MM.1S (cell line): Measurements from ENCODE around the gene PRMT1.

Source experiments
- DNase-seq: peaks from one replicate; pipeline ENCODE4 v3.0.0-alpha.2; 2015
- H2AFZ ChIP-seq: fragments of 300-600 bp; sonication (generic); 2 replicates; pipeline ENCODE4 v1.6.0; 2016; ENCODE audit warnings: antibody characterized with exemption, low read length
- H3F3A ChIP-seq: fragments of 300-600 bp; sonication (generic); 2 replicates; pipeline ENCODE4 v1.6.1; 2016; ENCODE audit warnings: mild to moderate bottlenecking, antibody characterized with exemption, low read length, moderate library complexity, mixed read lengths; ENCODE audit not compliant: insufficient read depth
- H3K27ac ChIP-seq: fragments of 300-600 bp; sonication (generic); 2 replicates; pipeline ENCODE4 v1.5.1; 2016; ENCODE audit warnings: mild to moderate bottlenecking, low read length
- H3K27me3 ChIP-seq: fragments of 300-600 bp; sonication (generic); replicated peaks from 2 replicates; pipeline ENCODE4 v1.6.0; 2016; ENCODE audit warnings: low read length; ENCODE audit not compliant: insufficient read depth
- H3K36me3 ChIP-seq: fragments of 300-600 bp; sonication (generic); replicated peaks from 2 replicates; pipeline ENCODE4 v1.6.1; 2016; ENCODE audit warnings: mild to moderate bottlenecking, low read length, mixed read lengths; ENCODE audit not compliant: insufficient read depth
- H3K4me1 ChIP-seq: fragments of 300-600 bp; sonication (generic); 2 replicates; pipeline ENCODE4 v1.6.1; 2016; ENCODE audit warnings: low read length, mixed read lengths
- H3K4me2 ChIP-seq: fragments of 300-600 bp; sonication (generic); 2 replicates; pipeline ENCODE4 v1.6.0; 2016; ENCODE audit warnings: low read depth, low read length
- H3K4me3 ChIP-seq: fragments of 300-600 bp; sonication (generic); 2 replicates; pipeline ENCODE4 v1.5.1; 2016; ENCODE audit warnings: low read length, mixed read lengths
- H3K79me2 ChIP-seq: fragments of 300-600 bp; sonication (generic); 2 replicates; pipeline ENCODE4 v1.6.1; 2016; ENCODE audit warnings: mixed run types, low read length, mixed read lengths
- H3K9ac ChIP-seq: fragments of 300-600 bp; sonication (generic); 2 replicates; pipeline ENCODE4 v1.6.1; 2016; ENCODE audit warnings: low read length, mixed read lengths
- H3K9me2 ChIP-seq: fragments of 300-600 bp; sonication (generic); replicated peaks from 2 replicates; pipeline ENCODE4 v1.6.1; 2016; ENCODE audit warnings: mild to moderate bottlenecking, low read length, mixed read lengths; ENCODE audit not compliant: insufficient read depth
- H3K9me3 ChIP-seq: fragments of 300-600 bp; sonication (generic); replicated peaks from 2 replicates; pipeline ENCODE4 v1.6.1; 2016; ENCODE audit warnings: mild to moderate bottlenecking, low read length, mixed read lengths; ENCODE audit not compliant: insufficient read depth
- H4K20me1 ChIP-seq: fragments of 300-600 bp; sonication (generic); 2 replicates; pipeline ENCODE4 v1.6.1; 2016; ENCODE audit warnings: mild to moderate bottlenecking, low read length, moderate library complexity, mixed read lengths; ENCODE audit not compliant: insufficient read depth
- CTCF ChIP-seq: fragments of 300-600 bp; sonication (generic); IDR thresholded peaks from 2 replicates; pipeline ENCODE4 v1.5.1; 2016; ENCODE audit warnings: antibody characterized with exemption, low read length, mixed read lengths
- EZH2 ChIP-seq: fragments of 300-600 bp; sonication (generic); optimal IDR thresholded peaks from 2 replicates; pipeline ENCODE3; 2017; ENCODE audit warnings: low read depth, mild to moderate bottlenecking, antibody characterized with exemption, low read length, mixed read lengths
- EZH2phosphoT487 ChIP-seq: fragments of 300-600 bp; sonication (generic); IDR thresholded peaks from 2 replicates; pipeline ENCODE4 v1.6.1; 2018; ENCODE audit warnings: antibody characterized with exemption, low read length

The PRMT1 gene

GRCh38 chr19:49665036-49665350 lies 12.1 kb upstream of the PRMT1 start:
- Histone ChIP-seq H3K27ac (peak overlapping the region; percentile 89), H3K9me3 (no peaks in the 10 kb centered on the region), H3K27me3 (no peaks in the 10 kb centered on the region), H3K4me2 (peak overlapping the region; percentile 61), H3K9me2 (no peaks in the 10 kb centered on the region), H3K36me3 (no peaks in the 10 kb centered on the region), H2AFZ (peak overlapping the region; percentile 96), H3F3A (peaks cover 30% of the 10 kb centered on the region), H3K79me2 (peaks cover 52% of the 10 kb centered on the region), H4K20me1 (no peaks in the 10 kb centered on the region), H3K9ac (peak overlapping the region; percentile 87), H3K4me1 (peaks cover 18% of the 10 kb centered on the region), H3K4me3 (peak overlapping the region; percentile 96)
- no peak for TF ChIP-seq CTCF
- TF ChIP-seq EZH2phosphoT487: no peak
- no peak for TF ChIP-seq EZH2
- DNase-seq: no peak

- Histone ChIP-seq H3K36me3 (no peaks in the 10 kb centered on the region), H3K9me2 (no peaks in the 10 kb centered on the region), H3K4me3 (peak within 1 kb of the TSS; percentile 96), H3K27me3 (no peaks in the 10 kb centered on the region), H3K79me2 (peaks cover 52% of the 10 kb centered on the region), H3K9ac (peak within 1 kb of the TSS; percentile 87), H3K9me3 (no peaks in the 10 kb centered on the region), H3K4me2 (peak within 1 kb of the TSS; percentile 92), H3F3A (peaks cover 30% of the 10 kb centered on the region), H2AFZ (peak within 1 kb of the TSS; percentile 96), H3K4me1 (peaks cover 18% of the 10 kb centered on the region), H4K20me1 (no peaks in the 10 kb centered on the region), H3K27ac (peak within 1 kb of the TSS; percentile 89)
- TF ChIP-seq EZH2 (no peak), EZH2phosphoT487 (no peak), CTCF (no peak)
- DNase-seq: peak; percentile 98
Measured at GRCh38 chr19:49665351-49666119, 11.5 kb upstream of the PRMT1 start, which contains the start of the genes BCL2L12 and IRF3. Gene BCL2L12, plus strand, starts transcription at chr19:49665933. Its CDS starts 760 bp downstream, at chr19:49666693. Gene IRF3, minus strand, starts transcription at chr19:49665857. Its CDS starts 1,019 bp downstream, at chr19:49664838.

- peaks cover 52% of the 10 kb centered on the region for H3K79me2 ChIP-seq
- H3K9me2 ChIP-seq: no peaks in the 10 kb centered on the region
- H3K9ac ChIP-seq: peak overlapping the region; percentile 87
- TF ChIP-seq EZH2phosphoT487 (no peak), EZH2 (no peak), CTCF (no peak)
- H3K4me2 ChIP-seq: peak overlapping the region; percentile 92
- no peaks in the 10 kb centered on the region for H3K9me3 ChIP-seq
- H3K27ac ChIP-seq: peak overlapping the region; percentile 89; the same call in 1 of the 2 replicates
- H3K36me3 ChIP-seq: no peaks in the 10 kb centered on the region
- H3K27me3 ChIP-seq: no peaks in the 10 kb centered on the region
- no peaks in the 10 kb centered on the region for H4K20me1 ChIP-seq
- DNase-seq: no peak
- peak overlapping the region; percentile 60 for H2AFZ ChIP-seq
- H3K4me3 ChIP-seq: peak overlapping the region; percentile 96
- H3F3A ChIP-seq: peaks cover 30% of the 10 kb centered on the region
- peaks cover 18% of the 10 kb centered on the region for H3K4me1 ChIP-seq
Measured at GRCh38 chr19:49666120-49666444, 11.0 kb upstream of the PRMT1 start.
